GM13976 (cell line): ENCODE results near the gene SNX9.
"Not testable (repeated sequence)": the region's sequence is repeated elsewhere in the genome, so short reads cannot be mapped to it uniquely, and the experiment has no call there.

Experiments used
- DNase-seq: peaks from one replicate; pipeline ENCODE4 v3.0.0; 2012; ENCODE audit warnings: low spot score
- in situ Hi-C: fragments of 300-500 bp; cut with MboI; formaldehyde crosslinking; loops from one replicate; pipeline ENCODE4 v1.12.0; 2022; ENCODE audit warnings: low sequenced_read_pairs, mixed read lengths, inconsistent platforms; ENCODE audit not compliant: unreplicated experiment
- TF ChIP-seq, protein P1 (sequence below): IDR thresholded peaks from 2 replicates; pipeline ENCODE4 v1.5.1; 2012; ENCODE audit warnings: borderline replicate concordance, mild to moderate bottlenecking; ENCODE audit not compliant: insufficient read depth; ENCODE audit errors: extremely low read depth, missing control alignments, control extremely low read depth

The SNX9 gene

DNA sequence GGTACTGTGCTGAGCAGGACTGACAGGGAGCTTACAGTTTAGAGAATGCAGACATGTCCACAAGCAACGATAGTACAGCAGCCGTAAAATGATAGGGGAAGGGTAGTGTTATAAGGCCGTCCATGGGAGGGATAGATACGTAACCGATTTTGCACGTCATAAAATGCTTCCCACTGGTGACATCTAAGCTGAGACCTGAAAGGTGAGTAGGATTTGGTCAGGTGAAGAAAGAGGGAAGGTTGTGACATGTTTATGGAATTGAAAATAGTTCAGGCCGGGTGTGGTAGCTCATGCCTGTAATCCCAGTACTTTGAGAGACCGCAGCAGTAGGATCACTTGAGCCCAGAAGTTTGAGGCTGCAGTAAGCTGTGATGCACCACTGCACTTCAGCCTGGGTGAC lies 25.6 kb downstream of the SNX9 start:
- in situ Hi-C loops = no loop called here
- TF ChIP-seq, protein P1, sequence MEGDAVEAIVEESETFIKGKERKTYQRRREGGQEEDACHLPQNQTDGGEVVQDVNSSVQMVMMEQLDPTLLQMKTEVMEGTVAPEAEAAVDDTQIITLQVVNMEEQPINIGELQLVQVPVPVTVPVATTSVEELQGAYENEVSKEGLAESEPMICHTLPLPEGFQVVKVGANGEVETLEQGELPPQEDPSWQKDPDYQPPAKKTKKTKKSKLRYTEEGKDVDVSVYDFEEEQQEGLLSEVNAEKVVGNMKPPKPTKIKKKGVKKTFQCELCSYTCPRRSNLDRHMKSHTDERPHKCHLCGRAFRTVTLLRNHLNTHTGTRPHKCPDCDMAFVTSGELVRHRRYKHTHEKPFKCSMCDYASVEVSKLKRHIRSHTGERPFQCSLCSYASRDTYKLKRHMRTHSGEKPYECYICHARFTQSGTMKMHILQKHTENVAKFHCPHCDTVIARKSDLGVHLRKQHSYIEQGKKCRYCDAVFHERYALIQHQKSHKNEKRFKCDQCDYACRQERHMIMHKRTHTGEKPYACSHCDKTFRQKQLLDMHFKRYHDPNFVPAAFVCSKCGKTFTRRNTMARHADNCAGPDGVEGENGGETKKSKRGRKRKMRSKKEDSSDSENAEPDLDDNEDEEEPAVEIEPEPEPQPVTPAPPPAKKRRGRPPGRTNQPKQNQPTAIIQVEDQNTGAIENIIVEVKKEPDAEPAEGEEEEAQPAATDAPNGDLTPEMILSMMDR = no peak
- DNase-seq = no peak

DNA sequence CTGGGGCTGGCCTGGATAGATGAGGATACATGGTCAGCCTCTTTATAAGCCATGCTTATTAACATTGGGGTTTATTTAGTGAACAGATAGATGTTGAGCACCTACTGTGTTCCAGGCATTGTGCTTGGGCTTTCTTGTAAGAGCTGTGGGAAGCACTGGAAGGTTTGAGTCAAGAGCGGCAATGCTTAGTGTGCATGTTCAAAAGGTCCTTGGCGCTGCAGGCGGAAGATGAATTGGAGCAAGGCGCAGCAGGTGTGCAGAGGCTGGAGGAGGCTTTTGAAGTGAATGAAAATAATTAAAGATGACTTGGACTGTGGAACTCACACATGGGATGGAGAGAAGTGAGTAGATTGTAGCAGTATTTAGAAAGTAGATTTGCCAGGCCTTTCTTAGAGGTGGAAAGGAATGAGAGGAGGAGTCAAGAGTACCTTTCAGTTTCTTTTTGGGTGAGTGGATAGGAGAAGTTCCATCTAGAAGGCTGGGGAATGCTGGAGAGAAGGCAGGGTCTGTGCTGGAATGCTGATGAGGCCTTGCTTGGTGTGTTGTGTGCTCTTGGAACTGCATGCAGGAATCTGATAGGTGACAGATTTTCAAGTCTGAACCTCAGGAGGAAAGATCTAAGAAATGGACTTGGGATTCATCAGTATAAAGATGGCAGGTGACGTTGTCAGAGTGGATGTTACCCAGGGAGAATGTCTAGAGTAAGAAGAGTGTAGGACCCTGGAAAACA lies 26.4 kb downstream of the SNX9 start:
- no peak for DNase-seq
- in situ Hi-C loops = no loop called here
- TF ChIP-seq, protein P1 = no peak

DNA sequence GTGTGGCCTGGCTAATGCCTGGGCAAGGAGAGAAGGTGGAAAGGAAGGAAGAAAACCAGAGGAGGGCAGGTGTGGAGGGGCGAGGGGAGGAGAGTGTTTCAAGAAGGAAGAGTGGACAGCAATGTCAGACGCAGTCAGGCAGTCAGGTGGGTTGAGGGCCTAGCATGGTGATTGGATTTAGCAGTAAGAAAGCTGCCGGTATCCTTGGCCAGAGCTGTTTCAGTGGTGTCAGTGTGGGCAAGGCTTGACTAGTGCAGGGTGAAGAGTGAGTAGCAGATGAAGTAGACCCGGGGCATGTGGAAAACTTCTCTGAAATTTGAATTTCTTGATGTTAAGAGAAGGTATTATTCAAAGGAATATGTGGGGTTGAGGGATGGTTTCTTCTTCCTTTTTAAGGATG lies 27.0 kb downstream of the SNX9 start:
- TF ChIP-seq, protein P1 = no peak
- DNase-seq = no peak
- in situ Hi-C loops = no loop called here

DNA sequence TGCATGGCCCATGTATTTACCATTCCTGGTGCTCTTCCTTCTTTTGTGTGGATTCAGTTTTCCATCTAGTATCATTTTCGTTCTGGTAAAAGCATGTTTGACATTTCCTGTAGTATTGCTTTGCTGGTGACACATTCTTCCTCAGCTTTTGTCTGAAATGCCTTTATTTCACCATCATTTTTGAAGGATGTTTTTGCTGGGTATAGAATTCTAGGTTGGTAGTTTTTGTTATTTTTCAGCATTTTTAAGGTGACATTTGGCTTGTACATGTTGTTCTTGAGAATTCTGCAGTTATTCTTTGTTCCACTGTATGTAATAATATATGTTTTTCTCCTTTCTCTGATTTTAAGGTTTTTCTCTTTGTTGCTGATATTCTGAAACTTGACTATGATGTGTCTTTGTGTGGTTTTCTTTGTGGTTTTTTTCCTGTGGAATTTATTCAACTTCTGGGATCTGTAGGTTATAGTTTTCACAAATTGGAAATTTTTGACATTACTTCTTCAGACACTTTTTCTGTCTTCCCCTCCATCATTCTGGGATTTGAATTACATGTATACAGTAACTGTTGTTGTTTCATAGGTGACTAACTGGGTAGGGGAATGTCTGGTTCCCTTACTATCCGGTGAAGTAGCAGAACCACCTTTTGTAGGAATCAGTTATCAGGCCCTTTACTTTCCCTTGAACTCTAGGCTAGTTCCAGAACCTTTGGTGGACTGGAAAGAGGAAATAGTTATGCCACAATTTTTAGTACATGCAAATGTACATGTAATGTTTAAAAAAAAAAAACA lies 30.2 kb downstream of the SNX9 start:
- no peak for DNase-seq
- in situ Hi-C loops = no loop called here
- TF ChIP-seq, protein P1 = no peak

DNA sequence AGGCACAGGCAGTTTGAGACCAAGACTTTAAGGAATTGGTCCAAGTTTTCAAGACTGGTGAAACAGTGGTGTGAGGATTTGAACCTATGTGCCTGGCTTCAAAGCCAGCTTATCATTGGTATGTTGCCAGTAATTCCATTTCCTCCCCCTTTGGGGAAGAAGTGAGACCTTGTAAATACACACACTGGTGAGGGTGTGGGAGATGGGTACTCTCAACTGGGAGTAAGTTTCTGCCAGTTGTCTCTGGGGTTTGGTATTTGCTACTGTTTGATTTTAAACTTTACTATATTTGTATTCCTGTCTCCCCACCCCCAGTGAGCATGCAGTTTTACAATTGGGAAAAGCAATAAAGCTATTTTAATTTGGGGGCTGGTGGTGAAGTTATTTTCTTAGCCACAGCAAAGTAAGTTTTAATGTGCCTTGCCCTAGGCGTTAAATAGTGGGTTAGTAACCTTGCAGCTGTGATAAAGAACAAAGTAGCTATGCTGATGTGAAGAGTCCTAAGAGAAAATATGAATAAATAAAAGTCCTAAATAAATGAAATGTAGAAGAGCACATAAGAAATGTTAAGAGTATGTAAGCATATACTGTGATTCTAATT lies 31.0 kb downstream of the SNX9 start:
- in situ Hi-C loops = no loop called here

DNA sequence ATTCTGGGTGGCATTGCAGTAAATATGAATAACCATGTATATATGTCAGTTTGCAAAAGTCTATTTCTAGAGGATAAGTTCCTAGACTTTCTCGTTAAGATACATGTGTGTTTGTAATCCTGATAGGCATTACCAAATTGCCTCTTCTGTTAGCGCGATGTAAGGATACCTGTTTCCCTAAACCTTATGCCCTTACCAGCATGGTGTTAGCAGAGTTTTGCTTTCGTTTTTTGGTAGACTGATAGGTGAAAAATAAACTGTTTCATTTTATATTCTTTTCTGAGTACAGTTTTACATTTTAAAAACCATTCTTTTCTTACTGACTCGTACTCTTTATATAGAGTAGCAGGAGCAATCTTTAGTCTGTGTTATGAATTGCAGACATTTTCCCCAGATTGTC lies 32.3 kb downstream of the SNX9 start:
- TF ChIP-seq, protein P1 = no peak
- in situ Hi-C loops = no loop called here
- DNase-seq = no peak

More for the DNA sequence above, 31.0 kb downstream of the SNX9 start:
- no peak for DNase-seq
- TF ChIP-seq, protein P1 = no peak

DNA sequence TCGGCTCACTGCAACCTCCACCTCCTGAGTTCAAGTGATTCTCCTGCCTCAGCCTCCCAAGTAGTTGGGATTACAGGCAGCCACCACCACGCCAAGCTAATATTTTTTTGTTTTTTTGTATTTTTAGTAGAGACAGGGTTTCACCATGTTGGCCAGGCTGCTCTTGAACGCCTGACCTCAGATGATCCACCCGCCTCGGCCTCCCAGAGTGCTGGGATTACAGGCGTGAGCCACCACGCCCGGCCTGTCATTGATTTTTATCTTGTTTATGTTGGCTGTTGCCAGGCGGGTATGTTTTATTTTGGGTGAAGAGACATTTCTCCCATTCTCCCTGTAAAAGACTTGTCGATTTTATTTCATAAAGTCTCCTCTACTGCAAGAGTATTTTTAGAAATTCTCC lies 32.8 kb downstream of the SNX9 start:
- DNase-seq, in situ Hi-C loops: not testable (repeated sequence)

DNA sequence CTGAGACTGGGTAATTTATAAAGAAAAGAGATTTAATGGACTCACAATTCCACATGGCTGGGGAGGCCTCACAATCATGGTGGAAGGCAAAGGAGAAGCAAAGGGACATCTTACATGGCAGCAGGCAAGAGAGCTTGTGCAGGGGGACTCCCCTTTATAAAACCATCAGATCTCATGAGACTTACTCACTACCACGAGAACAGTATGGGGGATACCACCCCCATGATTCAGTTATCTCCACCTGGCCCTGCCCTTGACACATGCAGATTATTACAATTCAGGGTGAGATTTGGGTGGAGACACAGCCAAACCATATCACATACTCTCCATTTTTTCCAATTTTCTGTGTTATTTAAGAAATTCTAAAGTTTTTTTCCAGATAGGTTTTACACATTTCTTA lies 35.6 kb downstream of the SNX9 start:
- in situ Hi-C loops, DNase-seq: not testable (repeated sequence)
